ENCODE results near the gene RBPMS2.

The RBPMS2 gene

GRCh38 chr15:64716452-64716851 is 58.9 kb downstream of the RBPMS2 start:
- DNase-seq = no peak

GRCh38 chr15:64713592-64713991 is 61.8 kb downstream of the RBPMS2 start:
- DNase-seq = no peak

GRCh38 chr15:64712353-64712752 is 63.0 kb downstream of the RBPMS2 start:
- DNase-seq = no peak

GRCh38 chr15:64710676-64711428 is 64.5 kb downstream of the RBPMS2 start:
- no peak for DNase-seq

GRCh38 chr15:64706011-64706911 is 69.1 kb downstream of the RBPMS2 start:
- no peak for DNase-seq

- no peak for DNase-seq
Measured at GRCh38 chr15:64705006-64705405, 70.4 kb downstream of the RBPMS2 start.

- DNase-seq = no peak
Measured at GRCh38 chr15:64703632-64703959, 71.8 kb downstream of the RBPMS2 start.

GRCh38 chr15:64702816-64703631 is 72.4 kb downstream of the RBPMS2 start:
- peak; percentile 75 for DNase-seq

GRCh38 chr15:64701482-64702184 is 73.8 kb downstream of the RBPMS2 start:
- no peak for DNase-seq

GRCh38 chr15:64701051-64701450 is 74.3 kb downstream of the RBPMS2 start:
- DNase-seq = no peak

- no peak for DNase-seq
Measured at GRCh38 chr15:64699751-64700388, 75.5 kb downstream of the RBPMS2 start.

GRCh38 chr15:64698823-64699222 is 76.6 kb downstream of the RBPMS2 start:
- DNase-seq = no peak

- no peak for DNase-seq
Measured at GRCh38 chr15:64697911-64698369, 77.4 kb downstream of the RBPMS2 start.

- no peak for DNase-seq
Measured at GRCh38 chr15:64696481-64696880, 78.9 kb downstream of the RBPMS2 start.

- DNase-seq = no peak
Measured at GRCh38 chr15:64695561-64695992, 79.8 kb downstream of the RBPMS2 start.

GRCh38 chr15:64694816-64695215 is 80.6 kb downstream of the RBPMS2 start:
- DNase-seq = no peak

GRCh38 chr15:64693134-64693533 is 82.3 kb downstream of the RBPMS2 start:
- DNase-seq = peak; percentile 66

- DNase-seq = no peak
Measured at GRCh38 chr15:64691896-64692565, 83.4 kb downstream of the RBPMS2 start.

GRCh38 chr15:64690578-64691296 is 84.7 kb downstream of the RBPMS2 start:
- DNase-seq = no peak

GRCh38 chr15:64690008-64690407 is 85.4 kb downstream of the RBPMS2 start:
- no peak for DNase-seq

All from amniotic stem cell (primary cell).